Body of pancreas (tissue), 4 donors: ENCODE data around the gene PDE6B.

Experiments used
- CTCF ChIP-seq, 7 experiments: fragments of 450-650 bp in 4 of 7; fragments of 200-600 bp in 3 of 7; sonication (generic) in 3 of 7; IDR thresholded peaks; one replicate each; pipeline ENCODE4 v1.5.1; 2016 to 2019; ENCODE audit warnings: antibody characterized with exemption in 7 of 7
- POLR2A ChIP-seq, 3 donors: fragments of 450-650 bp; IDR thresholded peaks; one replicate each; pipeline ENCODE4 v1.6.1; 2016; ENCODE audit warnings: antibody characterized with exemption in 3 of 3, mild to moderate bottlenecking in 2 of 3

- TF ChIP-seq CTCF (IDR thresholded peaks at IDR 0.05) (no peak), POLR2A (IDR thresholded peaks at IDR 0.05) (no peak)
Observed at GRCh38 chr4:665381-665750, 40.0 kb downstream of the PDE6B start.
